Skin epidermis (tissue), 12 donors: ENCODE data around the gene NFIC.

Experiments used
- H3K27ac ChIP-seq, 21 experiments: fragments of 200-600 bp; sonication (generic) in 11 of 21; one replicate each; pipeline ENCODE4 v1.5.0; 2020; ENCODE audit warnings: mild to moderate bottlenecking in 3 of 21, inconsistent platforms in 2 of 21, moderate library complexity in 2 of 21
- H3K4me3 ChIP-seq, 7 experiments: fragments of 200-600 bp; sonication (generic) in 2 of 7; one replicate each; pipeline ENCODE4 v1.5.0; 2020; ENCODE audit warnings: inconsistent platforms in 2 of 7, mild to moderate bottlenecking in 2 of 7, moderate library complexity in 1 of 7

NFIC gene

DNA sequence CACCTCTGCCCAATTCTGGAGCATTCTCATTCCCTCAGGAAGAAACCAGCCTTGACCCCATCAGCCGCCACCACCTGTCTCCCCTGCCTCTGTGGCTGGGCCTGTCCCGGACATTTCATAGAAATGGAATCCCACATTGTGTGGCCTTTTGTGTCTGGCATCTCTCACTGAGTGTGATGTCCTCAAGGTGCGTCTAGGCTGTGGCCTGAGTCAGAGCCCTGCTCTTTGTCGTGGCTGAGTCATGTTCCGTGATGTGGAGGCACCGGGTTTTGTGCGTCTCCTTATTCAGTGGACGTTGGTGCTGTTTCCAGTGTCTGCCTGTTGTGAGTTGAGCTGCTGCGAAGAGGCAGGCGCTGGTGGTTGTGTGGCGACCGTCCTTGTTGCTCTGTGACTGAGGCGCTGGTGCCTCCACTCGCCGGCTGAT lies 143.2 kb downstream of the NFIC start:
- H3K27ac ChIP-seq, result peak overlapping the region in 1 of 21 experiments; percentile 48
- no peak overlapping the region for H3K4me3 ChIP-seq

DNA sequence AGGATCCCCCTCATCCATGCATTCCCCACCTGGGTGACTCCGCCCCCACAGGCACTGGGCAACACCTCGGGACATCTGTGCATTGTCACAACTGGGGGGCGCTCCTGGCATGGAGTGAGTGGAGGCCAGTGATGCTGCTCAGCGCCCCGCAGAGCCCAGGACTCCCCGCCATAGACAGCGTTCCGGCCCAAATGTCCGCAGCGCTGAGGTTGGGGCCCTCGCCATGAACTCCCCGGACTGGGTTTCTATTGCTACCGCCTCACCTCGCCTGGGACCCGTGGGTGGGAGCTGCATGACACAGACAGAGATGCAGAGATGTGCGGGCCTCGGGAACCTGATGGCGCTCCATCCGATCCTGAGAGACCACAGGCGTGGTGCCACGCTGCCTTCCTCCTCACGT lies 144.3 kb downstream of the NFIC start:
- Histone ChIP-seq H3K4me3 (no peak overlapping the region), H3K27ac (no peak overlapping the region)

GRCh38 chr19:3511506-3512251 lies 145.3 kb downstream of the NFIC start:
- Histone ChIP-seq H3K27ac (no peak overlapping the region), H3K4me3 (no peak overlapping the region)

GRCh38 chr19:3512562-3513228 lies 146.3 kb downstream of the NFIC start:
- Histone ChIP-seq H3K4me3 (no peak overlapping the region), H3K27ac (no peak overlapping the region)

DNA sequence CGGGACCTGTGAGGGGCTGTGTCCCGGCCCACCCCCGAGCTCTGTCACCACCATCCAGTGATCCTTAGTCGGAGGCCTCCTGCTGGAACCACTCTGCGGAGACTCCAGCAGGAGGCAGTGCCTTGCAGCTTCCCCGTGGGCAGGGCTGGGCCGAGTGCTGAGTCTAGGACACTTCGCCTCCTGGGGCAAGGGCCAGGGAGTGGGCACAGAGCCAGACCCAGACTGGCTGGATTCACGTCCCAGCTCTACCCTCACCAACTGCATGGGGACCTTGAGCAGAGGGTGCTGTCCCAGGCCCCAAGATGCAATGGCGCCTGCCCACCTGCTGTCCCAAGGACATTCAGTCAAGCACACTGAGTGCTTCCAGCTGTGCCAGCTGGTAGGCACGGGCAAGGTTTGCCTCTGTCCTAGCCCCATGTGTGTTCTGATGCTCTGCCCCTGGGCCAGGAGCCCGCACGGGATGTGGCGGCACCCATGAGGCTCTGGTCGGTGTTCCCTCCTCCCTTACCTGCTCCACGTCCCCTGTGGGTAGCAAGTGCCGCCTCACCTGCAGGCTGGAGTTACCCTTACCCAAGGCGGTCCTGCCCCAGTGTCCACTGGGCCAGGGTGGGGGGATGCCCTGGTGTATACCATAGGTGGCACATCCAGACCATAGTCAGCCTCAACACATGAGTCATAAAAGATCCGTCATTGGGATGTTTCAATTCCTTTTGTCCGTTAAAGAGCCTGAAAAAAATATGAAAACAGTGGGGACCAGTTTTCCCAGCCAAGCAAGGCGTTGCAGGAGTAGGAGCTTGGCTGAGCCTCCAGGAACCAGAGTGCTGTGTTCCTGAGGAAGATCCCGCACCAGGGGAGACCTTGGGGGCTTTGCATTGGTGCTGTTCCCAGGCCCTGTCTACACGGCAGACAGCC lies 147.1 kb downstream of the NFIC start:
- H3K27ac ChIP-seq, result no peak overlapping the region
- H3K4me3 ChIP-seq, result no peak overlapping the region

DNA sequence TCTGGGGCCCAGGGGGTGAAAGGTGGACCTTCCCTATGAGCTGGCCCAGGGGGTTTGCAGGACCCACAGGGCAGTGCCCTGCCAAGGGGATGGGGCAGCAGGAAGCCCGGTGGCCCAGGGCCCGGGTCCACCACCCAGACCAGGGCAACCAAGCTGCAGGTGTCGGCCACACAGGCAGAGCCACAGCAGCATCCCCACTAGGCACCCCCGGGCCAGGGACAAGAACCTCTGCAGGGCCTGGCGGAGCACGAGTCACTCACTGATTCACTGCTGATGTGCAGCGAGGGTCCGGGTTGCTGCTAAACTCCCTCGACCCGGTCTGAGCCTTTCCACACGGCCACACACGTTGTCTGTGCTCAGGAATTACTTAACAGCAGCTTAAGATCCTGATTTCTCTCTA lies 148.5 kb downstream of the NFIC start:
- Histone ChIP-seq H3K27ac (no peak overlapping the region), H3K4me3 (no peak overlapping the region)

DNA sequence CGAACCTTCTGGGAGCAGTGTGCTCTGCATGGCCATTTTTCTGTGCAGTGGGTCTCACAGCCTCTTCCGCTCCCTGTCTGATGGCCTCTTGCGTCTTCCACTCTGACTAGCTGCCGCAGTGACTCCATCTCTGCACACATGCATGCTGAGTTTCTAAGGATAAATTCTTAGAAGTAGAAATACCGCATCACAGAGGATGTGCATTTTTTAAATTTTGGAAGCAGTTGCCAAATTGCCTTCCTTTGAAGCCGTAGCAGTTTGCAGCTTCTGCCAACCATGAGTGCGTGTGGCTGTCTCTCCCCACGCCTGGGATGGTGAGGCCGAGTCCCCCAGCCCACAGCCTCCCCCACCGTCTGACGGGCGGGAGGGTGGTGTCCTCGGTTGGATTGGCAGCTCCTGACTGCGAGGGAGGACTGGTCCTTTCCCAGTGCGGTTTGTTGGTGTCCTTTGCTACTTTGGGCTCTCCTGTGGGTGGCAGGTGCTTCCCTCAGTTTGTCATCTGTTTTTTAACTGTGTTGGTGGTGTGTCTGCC lies 149.6 kb downstream of the NFIC start:
- no peak overlapping the region for H3K4me3 ChIP-seq
- H3K27ac ChIP-seq, result peak overlapping the region in 1 of 21 experiments; percentile 19

GRCh38 chr19:3516675-3517207 lies 150.4 kb downstream of the NFIC start:
- no peak overlapping the region for H3K27ac ChIP-seq
- no peak overlapping the region for H3K4me3 ChIP-seq

- H3K27ac ChIP-seq, result no peak overlapping the region
- no peak overlapping the region for H3K4me3 ChIP-seq
These were observed 151.3 kb downstream of the NFIC start for GRCh38 chr19:3517638-3518037.

DNA sequence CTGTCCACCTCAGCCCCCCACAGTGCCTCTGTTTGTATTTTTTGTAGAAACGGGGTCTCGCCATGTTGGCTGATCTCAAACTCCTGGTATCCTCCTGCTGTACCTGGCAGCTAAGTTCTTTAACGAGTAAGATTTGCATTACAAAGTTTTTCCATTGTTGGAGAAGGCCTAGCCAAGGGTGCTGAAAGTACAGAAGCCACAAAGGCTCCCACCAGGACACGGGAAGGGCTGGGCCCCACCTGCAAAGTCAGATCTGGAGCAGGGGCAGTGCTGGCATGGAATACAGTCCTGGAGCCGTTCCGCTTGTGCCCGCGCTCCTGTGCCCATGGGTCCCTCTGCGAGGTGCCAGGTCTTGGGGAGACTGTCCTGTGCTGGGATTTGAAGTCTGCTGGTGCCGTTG lies 151.9 kb downstream of the NFIC start:
- no peak overlapping the region for H3K27ac ChIP-seq

DNA sequence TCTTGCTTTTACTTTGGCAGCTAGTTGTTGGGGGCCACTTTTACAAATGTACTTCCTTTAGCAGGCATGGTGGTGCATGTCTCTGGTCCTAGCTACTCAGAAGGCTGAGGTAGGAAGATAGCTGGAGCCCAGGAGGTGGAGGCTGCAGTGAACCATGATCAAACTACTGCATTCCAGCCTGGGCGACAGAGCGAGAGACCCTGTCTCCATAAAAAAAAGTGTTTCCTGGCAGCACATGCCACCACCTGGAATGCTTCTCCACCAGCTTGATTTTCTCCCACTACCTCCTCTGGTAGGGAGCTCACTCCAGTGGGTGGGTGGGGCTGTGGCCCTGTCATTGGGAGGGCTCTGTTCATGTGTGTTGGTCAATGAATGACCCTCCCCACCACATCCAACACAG lies 152.3 kb downstream of the NFIC start:
- Histone ChIP-seq H3K27ac (no peak overlapping the region), H3K4me3 (no peak overlapping the region)

More for the DNA sequence above, 151.9 kb downstream of the NFIC start:
- no peak overlapping the region for H3K4me3 ChIP-seq
